Stimulated activated CD8-positive, alpha-beta memory T cell treated with anti-CD3 and anti-CD28 coated beads, Interleukin-15, amount 100 ng/mL, for 48 hours (primary cell): ENCODE measurements around the gene RFFL.
"Not testable (repeated sequence)": the region's sequence is repeated elsewhere in the genome, so short reads cannot be mapped to it uniquely, and the experiment has no call there.

ENCODE experiments used
- DNase-seq, 2 donors: peaks; one replicate each; pipeline ENCODE4 v3.0.0-alpha.2; 2020; ENCODE audit warnings: low read depth in 2 of 2

The RFFL gene

DNA sequence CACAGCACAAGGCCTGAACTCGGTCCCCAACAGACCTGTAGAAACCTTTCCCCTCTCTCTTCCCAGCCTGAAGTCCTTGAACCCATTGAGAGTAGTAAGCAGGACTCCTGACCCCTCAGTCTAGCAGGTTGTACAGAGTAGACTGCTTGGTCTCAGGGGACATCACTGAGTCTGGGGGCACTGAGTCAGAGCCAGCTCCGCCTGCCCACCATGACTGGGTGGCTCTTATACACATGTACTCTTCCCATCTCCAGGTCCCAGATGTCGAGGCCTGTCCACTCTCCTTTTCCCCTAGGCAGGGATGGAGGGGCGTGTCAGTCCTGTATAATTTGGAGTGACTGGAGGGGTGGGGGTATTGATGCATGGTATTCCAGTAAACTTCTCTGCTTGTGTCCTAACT is 59.7 kb downstream of the RFFL start:
- no peak for DNase-seq

DNA sequence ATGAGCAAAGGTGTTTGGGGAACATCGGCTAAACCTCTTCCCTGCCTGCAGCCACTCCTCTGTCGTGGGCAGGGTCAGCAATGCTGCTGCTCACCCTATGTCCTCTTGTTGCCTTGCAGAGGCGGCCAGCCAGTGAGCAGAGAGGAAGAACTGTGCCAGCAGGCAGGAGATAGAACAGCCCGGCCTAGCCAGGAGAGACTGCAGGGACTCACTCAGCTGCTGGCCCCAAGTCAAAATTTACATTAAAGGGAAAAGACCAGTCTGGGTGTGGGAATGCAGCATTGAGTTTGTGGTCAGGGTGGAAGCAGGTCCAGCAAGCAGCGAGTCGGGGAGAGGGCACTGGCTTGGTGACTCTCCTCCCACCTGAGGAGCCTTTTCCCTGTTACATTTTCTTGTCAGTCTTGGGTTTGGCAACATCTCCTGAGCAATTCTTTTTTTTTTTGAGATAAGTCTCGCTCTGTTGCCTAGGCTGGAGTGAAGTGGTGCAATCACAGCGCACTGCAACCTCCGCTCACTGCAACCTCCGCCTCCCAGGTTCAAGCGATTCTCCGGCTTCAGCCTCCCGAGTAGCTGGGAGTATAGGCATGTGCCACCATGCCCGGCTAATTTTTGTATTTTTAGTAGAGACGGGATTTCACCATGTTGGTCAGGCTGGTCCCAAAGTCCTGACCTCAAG is 60.5 kb downstream of the RFFL start:
- no peak for DNase-seq

DNA sequence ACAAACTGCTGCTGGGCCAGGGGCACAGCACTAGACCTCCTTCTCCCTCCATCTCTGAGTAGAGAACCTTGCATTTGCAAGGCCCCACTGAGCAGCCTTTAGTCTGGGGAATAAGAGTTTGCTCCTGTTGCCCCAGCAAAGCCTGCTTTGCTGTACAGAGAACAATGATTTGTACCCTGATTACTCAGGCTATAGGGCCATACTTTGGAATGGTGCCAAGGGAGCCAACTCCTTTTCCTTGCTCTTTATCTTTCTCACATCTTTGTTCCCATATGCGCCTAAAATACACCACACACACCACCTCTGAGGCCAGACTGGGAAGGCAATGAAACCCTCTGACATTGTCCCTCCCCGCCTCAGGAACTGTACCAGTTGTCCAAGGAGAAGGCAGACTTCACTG is 62.0 kb downstream of the RFFL start:
- DNase-seq: no peak

DNA sequence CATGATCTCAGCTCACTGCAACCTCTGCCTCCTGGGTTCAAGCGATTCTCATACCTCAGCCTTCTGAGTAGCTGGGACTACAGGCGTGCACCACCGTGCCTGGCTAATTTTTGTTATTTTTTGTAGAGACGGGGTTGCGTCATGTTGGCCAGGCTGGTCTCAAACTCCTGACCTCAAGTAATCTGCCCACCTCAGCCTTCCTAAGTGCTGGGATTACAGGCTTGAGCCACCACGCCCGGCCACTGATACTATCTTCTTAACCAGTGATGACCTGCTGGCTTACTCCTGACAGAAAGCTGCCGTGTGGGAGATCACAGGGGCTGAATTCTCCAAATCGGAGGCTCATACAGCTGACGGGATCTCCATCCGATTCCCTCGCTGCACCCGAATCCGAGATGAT is 62.5 kb downstream of the RFFL start:
- DNase-seq: not testable (repeated sequence)

DNA sequence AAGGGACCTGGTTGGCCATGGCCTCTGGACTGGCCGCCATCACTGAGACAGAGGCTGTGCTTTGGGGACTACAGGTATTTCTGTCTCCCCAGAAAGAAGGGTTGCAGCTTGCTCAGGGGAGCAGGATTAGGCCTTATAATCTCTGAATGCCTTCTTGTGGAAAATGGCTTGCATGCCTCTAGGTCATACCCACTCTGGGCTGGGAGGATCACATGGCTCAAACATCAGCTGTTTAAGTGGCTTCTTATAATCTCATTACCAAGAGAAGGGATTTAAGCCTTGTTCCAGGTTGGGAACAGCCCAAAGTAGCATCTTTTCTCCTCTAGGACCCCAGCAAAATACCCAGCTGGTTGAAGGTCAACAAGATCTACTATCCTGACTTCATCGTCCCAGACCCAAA is 64.1 kb downstream of the RFFL start:
- DNase-seq: no peak

DNA sequence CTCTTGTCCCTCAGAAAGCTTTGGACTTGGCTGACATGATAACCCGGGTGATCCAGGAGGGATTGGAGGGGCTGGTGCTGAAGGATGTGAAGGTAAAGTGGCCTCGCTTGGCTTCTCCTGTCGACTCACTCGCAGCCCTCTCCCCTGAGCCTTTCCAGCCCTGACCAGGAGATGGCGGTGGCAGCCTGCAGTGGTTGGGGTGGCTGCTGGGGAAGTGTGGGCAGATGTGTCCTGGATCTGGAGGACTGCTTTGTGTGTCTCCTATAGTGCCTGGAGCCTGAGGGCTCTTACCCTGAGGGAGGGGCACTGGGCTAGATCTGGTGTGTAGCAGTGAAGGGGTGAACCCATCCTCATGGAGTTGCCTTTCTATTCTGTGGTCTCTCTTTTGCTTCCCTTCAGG is 65.3 kb downstream of the RFFL start:
- peak; percentile 56 to 58 for DNase-seq

DNA sequence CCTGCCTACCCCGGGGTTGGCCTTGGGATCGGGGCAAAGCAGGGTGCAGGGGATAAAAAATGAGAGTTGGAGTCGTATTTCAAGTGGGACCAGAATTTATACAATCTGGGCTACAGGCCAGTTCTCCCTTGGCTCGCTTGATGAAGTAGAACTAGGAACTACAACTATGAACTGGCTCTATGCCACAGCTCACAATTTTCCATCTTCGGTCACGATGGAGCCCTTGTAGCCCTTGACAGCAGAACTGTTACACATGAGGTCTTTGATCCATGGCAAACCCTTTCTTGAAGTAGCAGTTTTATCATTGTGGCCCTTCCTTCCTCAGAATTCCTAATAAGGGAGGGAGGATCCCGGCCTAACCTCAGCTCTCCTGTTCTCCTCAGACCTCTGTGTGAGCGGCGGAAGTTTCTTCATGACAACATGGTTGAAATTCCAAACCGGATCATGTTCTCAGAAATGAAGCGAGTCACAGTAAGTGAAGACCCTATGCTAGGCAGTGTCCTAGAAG is 66.1 kb downstream of the RFFL start:
- DNase-seq: no peak

DNA sequence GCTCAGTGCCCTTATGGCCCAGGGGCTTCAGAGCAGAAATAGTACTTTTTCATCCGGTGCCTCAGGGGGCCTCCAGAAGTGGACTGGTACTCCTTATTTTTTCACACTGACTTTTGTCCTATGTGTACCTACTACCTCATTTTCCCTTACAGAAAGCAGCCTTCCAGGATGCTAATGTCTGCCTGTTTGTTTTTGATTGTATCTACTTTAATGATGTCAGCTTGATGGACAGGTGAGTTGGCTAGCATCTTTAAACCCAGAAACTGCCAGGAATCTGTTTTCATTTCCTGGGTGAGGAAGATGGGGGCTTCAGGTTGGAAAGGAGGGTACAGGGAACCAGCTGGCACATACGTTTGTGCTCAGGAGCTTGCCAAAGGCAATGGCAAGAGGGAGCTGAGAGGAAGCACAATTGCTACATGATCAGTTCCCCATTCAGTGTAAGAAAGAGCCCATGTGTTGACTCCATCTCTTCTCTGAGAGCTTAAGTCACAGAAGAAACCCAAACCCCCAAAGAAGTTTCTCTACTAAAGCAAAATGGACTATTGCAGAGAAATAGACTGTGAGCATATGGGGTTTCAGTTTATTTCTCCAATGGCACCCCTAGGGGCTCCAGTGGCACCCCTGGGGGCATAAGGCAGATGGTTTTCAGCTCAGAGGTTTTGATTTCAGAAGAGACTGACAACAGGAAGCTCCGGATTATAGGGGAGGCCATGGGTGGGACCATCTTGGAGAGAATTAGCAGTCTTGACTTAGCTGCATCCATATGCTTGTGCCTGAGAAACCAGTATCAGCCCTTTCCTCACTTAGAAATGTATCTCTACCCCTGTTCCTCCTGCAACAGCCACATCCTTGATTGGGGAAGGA is 66.9 kb downstream of the RFFL start:
- no peak for DNase-seq

DNA sequence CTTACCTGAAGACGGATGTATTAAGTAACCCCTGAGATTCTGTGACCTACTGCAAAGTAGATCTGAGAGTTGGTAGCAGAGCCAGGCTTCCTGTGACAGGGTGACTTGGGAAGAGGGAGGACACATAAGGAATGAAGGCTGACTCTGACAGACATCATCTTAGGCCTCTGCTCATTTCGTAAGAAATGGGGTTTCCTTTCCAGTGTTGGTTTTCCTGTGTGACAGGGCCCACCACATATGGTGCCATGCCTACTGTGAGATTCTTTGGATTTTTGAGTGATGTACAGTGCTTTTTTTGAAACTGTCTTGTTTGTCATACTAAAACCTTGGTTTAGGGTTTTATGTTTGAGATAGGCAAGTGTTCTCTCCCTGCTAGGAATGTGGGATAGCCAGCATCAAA is 70.5 kb downstream of the RFFL start:
- no peak for DNase-seq

DNA sequence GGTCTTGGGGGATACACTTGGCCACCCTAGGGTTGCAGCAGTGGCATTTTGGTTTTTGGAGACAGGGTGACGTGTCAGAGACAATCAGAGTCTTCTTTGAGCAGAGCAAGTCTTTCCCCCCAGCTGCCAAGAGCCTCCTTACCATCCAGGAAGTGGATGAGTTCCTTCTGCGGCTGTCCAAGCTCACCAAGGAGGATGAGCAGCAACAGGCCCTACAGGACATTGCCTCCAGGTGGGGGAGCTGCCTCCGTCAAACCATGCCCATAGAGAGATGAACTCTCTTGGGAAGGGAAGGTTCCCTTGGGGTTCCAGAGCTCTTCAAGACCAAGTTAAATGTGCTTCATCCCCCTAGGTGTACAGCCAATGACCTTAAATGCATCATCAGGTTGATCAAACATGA is 71.9 kb downstream of the RFFL start:
- DNase-seq: no peak

DNA sequence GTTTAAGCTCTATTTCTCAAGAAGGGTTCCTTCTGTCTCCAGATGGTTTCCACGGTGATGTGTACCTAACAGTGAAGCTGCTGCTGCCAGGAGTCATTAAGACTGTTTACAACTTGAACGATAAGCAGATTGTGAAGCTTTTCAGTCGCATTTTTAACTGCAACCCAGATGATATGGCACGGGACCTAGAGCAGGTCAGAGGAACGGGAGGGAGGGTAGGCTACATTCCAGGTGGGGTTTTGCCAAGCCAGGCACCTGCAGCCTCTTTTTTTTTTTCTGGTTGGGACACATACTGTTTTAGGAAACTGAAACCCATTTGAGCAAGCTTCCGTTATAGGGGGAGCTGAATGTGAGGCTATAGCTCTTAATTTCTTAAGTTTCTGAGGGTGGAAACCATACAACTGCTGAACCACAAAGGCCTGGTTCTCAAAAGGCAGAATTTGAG is 72.6 kb downstream of the RFFL start:
- DNase-seq: no peak

DNA sequence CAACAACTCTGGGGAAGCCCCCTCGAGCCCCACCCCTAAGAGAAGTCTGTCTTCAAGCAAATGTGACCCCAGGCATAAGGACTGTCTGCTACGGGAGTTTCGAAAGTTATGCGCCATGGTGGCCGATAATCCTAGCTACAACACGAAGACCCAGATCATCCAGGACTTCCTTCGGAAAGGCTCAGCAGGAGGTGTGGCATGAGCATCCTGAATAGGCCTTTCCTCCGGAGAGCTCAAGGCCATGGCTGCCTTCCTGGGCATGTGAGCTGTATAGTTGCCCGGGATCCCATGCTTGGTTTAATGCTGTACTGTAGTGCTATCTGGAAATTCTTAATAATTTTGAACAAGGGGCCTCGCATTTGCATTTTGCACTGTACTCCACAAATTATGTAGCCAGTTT is 74.0 kb downstream of the RFFL start:
- DNase-seq: no peak

DNA sequence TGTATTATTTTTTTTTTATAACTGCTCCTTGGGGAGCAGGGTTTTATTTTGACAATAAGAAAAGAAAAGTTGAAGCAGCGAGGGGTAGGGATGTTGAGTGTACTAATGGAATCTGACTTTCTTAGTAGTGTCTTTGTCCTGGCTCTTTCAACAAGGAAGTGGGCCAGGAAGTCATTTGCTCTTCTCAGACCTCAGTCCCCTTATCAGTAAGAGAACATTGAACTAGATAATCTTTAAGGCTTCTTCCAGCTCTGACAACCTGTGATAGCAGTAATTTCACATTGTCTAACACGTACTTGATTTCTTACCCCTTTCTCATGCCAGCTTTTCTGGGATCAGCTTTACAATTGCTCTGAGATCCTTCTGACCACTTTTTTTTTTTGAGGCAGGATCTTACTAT is 74.9 kb downstream of the RFFL start:
- no peak for DNase-seq

DNA sequence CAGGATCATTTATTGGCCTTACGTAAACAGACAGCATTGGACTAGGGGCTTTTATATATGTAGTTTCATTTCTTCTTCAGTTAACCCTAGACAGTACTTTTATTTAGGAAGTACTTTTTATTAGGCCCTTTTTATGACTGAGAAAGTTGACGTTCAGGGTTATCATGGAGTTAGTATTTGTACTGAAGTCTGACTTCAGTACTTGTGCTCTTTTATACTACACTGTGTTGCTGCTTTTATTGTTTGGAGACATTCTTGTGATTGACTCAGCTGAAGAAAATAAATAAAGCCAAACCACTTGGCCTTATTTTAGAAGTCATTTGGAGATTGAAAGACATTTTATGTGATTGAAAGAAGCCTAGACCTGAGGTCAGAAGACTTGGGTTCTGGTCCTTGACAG is 76.3 kb downstream of the RFFL start:
- DNase-seq: no peak

DNA sequence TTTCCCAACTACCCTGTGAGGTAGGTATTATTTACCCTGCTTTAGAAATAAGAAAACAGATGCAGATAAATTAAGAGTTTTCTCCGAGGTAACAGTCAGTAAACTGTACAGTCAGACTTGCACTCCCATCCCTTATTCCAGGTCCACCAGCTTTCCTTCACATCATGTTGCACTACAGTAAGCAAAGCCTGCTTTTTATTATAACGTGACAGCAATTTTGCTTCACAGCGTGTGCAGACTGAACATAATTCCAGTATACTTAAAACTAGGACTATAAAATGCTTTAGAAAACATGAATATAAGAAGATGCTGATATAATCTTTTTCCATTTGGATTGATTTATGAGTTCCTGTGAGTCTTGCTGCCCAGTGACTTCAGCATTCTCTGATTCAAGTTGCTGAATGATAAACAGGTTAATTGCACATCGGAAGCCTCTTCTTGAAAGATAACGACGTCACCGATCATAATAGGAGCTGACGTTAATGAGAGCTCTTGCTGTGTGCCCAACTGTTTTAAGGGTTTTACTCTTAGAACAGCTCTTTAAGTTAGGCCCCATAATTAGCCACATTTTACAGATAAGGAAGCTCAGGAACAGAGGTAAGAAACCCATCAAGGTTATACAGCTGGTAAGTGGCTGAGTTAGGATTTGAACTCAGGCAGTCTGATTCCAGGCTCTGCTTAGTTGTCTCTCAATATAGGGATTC is 81.8 kb downstream of the RFFL start:
- DNase-seq: no peak

DNA sequence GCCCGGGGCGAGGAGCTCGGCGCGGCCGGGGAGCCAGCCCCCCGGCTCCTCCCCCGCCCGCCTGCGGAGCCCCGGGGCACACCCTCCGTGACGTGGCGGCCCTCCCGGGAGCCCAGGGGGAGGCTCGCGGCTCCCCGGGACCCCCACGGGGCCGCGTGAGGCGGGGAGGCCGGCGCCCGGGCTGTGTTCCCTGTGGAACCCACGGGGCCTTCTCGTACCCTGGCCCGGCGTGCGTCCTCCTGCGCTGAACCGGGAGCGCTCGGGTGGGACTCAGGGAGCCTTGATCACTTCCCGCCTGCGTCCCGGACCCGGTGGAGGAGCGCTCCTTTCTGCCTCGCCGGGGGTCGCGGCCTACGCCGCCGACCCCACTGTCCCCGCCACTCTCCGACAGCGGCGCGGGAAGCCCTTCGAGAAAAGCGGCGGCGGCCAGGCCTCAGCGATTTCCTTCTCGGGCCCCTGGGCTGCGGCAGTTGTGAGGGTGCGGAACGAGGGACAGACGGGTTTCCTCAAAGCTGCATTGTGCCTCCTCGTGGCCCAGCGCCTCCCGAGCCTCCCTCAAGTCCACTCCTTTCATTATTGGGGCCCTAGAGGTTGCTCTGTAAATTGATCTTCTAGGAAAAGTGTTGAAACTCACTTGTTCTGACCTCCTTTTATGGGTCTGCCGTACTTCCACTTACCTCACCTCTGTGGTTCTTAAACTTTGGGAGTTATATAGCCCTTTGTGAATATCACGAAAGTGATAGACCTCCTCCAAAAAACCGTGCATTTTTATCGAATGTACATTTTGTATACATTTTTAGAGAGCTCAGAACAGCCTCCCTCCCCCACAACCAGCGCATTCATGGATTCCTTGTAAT is 82.6 kb downstream of the RFFL start:
- DNase-seq: peak; percentile 60 to 65

DNA sequence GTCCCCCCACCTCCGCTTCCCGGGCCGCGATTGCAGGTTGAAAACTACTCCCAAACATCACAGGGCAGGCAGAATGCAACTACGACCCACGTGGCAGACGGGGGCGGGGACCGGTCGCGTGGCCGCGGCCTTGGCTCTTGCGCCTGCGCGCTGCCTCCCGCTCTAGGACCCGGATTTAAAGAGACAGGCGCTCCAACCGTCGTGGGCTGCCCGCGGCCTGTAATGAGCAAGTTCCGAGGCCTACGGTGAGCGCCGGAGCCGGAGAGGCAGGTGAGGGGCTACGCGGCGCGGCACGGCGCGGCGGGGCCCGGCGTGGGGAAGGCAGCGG is 83.2 kb downstream of the RFFL start, which contains the start of gene LIG3:
LIG3 (plus strand) TSS at position 160 of the 328 bp plus-strand sequence. CDS start 2,494 bp downstream, outside the sequence.
- DNase-seq: peak; percentile 92

DNA sequence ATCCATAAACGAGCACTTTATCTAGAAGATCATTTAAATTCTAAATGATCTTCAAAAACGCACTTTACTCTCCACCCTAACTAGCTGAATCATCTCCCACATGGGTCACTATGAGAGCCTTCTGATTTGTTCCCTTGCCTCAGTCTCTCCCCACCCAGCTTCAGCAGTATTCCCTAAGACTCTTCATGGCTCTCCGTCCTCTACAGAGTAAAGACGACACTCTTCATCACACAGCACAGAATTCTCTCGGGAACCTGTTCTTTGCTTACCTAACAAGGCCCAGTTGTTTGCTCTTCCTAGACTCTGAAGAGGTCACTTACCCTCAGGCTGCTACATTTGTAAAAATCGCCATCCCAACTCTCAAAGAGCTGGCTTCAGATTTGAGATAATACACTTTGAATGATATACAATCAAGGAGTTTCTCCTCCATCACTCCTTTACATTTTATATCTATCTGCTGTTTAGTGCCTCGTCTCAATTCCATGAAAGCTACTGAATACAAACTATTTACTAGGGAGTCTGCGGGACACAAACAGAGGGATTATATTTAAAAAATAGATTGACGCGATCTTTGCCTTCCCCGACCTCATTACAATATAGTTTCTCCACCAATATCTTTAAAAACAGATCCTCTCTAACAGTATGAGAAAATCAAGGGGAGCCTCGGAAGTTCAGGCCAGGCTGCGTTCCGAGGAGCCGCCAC is 83.7 kb downstream of the RFFL start:
- DNase-seq: no peak

DNA sequence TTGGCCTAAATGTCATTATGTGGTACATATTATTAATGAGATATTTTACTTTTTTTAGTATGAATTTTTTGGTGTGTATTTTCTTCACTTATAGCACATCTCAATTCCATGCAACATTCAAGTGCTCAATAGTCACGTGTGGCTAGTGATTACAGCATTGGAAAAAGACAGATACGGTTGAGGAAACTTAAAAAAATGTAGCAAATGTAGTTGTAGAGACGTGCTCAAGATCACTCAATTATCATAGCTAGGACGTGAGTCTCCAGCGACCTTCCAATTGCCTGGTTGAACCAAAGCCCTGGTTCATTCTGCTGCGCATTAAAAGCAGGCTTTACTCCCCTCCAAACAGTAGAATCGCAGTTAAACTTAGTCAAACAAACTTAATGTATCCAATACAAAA is 84.4 kb downstream of the RFFL start:
- DNase-seq: no peak

DNA sequence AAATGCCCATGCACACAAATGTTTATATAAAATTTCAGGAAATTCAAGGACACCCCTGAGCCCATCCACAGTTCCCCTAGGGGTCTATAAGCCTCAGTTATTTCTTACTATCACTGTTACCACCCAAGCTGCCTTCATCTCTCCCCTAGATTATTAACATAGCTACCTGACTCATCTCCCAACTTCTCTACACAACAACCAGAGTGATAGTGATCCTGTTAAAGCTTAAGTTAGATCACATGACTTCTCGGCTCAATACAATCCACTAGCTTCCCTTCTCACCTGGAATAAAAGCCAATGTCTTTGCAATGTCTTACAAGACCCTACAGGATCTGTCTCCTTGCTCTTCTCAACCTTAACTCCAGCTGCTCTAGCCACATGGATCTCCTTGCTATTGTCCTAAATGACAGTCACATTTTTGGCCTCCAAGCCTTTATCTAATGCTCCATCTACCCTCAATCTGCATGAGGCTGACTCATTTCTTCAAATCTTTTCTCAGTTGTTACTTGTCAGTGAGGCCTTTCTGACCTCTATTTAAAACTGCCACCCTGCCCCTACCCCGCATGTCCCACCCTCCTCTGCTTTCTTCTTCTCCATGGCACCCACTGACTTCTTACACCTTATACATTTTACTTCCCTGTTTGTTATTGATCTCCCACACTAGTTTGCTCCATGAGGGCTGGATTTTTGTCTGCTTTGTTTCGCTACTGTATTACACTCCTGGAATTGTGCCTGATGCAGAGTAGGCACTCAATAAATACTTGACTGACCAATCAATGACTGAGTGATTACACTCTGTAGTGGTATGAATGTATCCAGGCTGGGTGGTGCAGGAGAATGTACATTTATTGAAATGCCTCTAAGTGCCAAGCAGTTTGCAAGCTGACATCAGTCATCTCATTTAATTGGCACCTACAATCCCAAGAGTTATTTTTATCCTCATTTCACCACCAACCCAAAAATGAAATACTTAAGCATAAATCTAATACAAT is 88.4 kb downstream of the RFFL start:
- no peak for DNase-seq
